Erythroblast (primary cell): ENCODE data around the gene UGT1A3.

Source experiments
- DNase-seq, 2 experiments: peaks; one replicate each; lab custom pipeline; 2025; lab: John Stamatoyannopoulos, UW
- GATA1 ChIP-seq: IDR thresholded peaks from 2 replicates; pipeline ENCODE4 v1.6.1; 2011; ENCODE audit warnings: low read depth, mild to moderate bottlenecking, control low read depth, low read length, moderate library complexity
- POLR2A ChIP-seq: IDR thresholded peaks from 2 replicates; pipeline ENCODE4 v1.6.1; 2011; ENCODE audit warnings: mild to moderate bottlenecking, low read length

Gene UGT1A3

DNA sequence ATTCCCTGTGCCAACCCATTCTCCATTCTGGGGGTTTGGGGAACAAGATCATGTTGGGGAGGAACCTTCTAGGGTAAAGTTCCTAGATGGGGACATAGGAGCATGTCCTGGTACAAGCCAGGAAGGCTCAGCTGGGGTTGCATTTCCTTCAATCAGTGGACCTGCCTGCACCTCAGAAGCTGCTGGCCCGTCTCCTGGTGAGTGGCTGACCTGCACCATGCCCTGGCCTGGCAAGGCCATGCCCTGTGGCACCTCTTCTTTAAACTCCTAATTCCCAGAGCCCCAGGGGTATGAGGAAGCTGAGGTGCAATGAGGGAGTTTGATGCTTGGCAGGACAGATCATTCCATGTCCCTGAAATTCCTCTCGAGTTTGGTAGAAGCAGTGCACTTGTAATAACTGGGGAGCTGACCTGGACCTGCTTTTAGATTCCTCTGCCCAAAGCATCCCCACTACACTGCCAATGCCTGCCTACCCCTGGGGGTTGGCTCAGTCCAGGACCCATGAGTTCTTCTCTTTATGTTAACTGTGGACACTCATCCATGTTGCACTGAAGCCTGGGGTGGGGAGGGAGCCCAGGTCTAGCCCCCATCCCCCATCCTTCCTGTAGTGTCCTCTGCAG lies 74.6 kb downstream of the UGT1A3 start:
- TF ChIP-seq GATA1 (no peak), POLR2A (no peak)
- no peak for DNase-seq

DNA sequence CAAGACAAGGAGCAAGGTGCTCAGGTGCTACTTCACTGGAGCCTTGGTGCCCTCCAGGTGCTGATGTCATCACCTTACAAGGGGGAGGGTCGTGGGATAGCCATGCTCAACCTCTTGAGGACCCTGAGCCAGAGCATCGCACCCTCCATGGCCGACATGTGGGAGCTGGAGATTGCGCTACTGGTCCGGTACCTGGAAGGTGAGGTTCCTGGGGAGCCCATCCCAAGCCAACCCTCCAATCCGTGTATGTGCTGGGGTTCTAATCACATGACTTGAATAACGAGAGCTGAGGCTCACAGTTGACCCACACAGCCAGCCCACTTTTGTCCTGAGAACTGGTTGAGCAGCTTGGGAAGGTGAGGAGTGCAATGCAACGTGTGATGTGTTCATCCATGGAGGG lies 75.2 kb downstream of the UGT1A3 start:
- TF ChIP-seq GATA1: no peak
- no peak for TF ChIP-seq POLR2A
- DNase-seq: no peak

DNA sequence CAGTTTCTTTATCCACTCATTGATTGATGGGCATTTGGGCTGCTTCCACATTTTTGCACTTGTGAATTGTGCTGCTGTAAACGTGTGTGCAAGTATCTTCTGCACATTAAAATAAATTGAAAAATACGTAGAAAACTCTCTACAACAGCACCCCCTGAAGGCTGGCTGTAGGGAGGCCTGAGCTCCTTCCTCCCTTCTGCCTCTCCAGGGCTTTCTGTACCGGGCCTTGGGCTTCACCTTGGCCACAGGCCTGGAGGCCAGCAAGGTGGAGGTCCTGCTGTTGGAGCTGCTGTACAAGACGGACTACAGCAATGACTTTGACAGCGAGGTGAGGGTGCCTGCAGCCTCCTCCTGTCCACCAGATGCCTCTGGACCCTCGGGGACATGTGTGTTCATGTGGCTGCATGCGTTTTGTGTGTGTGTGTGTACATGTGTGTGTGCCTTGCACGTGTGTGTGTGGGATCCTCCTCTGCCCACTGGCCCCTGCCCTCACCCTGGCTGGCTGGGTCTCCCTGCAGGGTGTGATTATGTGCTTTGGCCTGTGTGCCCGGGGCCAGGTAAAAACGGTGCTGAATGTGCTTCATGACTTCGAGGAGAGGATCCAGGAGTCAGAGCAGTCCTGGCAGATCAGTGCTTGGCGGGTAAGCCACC lies 78.5 kb downstream of the UGT1A3 start:
- no peak for DNase-seq
- no peak for TF ChIP-seq GATA1
- no peak for TF ChIP-seq POLR2A

DNA sequence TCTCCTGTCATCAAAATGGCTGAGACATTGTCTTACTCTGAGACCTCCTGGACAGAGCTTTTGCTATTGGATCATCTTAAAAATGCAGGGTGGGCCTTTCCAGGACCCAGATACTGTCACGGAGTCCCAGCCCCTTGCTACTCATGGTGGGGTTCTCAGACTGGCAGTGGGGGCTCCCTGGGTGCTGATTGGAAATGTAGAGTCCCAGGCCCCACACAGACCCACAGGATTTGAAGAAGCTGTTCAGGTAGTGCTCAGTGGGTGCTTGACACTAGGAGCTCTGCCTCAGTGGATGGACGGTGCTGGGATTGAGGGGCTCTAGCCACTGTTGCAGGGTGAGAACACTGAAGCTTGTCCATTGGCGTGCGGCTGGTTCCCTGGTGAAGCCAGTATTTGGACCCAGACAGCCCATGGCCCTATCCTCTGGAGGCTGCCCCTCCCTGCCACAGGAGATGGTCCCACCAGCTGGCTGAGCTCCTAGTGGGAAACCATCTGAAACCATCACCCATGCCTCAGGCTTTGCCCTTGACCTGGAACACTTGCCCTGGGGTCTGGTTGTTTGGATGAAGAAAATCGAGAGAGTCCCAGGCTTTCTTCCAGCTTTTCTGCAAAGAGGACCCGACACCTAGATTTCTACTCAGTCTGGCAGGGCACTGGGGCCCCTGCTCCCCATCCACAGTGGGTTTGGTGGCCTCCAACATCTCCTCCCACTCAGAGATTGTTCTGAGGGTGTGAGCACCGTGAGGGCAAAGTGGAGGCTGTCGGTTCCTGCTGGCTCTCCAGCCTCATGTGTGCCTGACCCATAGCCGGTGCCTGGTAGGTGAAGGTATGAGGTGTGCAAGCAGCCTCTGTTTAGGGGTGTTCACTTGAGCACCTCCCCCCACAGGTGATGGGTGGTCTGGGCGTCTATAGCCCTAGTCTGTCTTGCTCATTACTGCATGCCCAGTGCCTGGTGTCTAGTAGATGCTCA lies 79.4 kb downstream of the UGT1A3 start:
- no peak for DNase-seq
- TF ChIP-seq POLR2A (no peak), GATA1 (no peak)

DNA sequence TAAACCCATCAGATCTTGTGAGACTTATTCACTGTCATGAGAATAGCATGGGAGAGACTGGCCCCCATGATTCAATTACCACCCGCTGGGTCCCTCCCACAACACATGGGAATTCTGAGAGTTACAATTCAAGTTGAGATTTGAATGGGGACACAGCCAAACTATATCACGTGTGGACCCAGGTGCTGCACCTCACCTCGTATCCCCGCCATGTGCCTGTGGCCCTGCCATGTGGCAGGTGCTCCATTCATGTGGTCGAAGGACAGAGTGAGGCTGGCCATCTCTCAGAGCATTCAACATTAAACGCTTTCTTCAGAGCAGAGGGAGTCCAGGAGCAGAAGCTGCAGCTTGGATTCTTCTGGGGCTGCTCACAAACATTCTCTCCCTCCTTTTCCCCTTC lies 81.5 kb downstream of the UGT1A3 start:
- TF ChIP-seq GATA1 (no peak), POLR2A (no peak)
- DNase-seq: no peak

DNA sequence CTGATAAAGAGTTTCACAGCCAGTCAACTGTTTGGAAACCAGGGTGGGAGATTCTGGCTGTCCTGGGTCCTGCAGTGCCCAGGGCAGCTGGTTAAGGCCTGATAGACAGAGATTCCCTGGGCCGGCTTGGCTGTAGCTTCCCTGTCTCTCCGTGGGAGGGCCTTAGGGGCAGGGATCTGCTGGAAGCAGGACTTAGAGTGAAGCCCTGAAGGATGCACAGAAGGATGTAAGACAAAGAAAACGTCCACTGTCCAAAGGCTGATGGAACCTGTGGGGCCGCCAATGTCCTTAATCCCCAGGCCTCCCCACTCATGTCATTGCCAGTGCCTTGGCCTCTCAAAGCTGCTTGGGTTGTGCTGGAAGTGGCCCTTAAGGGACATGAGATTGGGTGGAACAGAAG lies 82.2 kb downstream of the UGT1A3 start:
- DNase-seq: no peak
- TF ChIP-seq GATA1: no peak
- TF ChIP-seq POLR2A: no peak

DNA sequence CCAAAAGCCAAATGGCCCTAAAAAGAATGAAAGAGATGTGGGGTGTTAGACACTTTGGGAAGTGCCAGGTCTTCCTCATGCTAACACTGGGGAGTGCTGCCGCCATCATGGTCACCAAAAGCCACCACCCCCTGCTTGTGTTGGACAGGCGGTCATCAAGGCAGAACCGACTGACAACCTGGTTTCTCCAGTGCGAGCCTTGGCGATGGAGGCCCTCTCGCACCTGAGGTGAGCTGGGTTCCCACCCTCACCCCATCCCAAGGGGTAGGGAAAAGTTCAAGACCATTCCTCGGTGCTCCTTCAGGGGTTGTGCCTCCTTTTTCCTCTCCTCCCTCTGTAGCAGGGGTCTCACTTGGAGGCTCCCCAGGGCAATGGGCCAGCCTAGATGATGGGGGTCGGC lies 82.9 kb downstream of the UGT1A3 start:
- TF ChIP-seq GATA1 (no peak), POLR2A (no peak)
- no peak for DNase-seq

DNA sequence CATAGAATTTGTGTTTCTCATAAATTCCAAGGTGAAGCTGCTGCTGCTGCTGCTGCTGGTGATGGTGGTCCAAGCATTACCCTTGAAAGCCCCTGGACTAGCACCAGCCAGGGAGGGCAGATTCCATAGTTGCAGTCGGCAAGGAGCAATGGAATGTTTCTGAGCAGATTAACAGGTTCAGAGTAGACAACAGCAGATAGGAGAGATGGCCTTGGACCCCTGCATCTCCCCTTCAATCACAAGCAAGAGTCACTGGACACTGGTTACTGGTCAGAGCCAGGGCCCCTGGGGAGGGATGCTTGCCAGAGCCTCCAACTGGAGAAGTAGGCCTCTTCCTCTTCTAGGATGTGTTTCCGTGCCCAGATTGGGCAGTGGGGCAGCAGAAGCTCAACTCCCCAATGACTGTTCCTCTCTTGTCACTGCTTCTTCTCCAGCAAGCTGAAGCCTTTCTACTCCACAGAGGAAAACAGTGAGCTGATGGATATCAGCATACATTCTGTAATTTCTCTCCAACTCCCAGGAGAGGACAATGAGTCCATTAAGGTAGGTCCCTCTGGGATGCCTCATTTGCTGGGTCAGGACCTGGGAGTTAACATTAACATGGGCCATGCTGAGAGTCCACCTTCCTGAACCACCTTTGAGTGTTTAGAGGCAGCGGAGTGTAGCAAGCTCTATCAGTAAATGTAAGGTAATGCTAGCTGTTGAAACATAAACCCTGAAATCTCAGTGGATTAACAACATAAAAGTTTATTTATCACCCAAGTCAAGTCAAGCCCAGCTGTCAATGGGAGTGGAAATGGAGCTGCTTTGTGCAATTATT lies 84.6 kb downstream of the UGT1A3 start:
- no peak for DNase-seq
- TF ChIP-seq GATA1: no peak
- TF ChIP-seq POLR2A: no peak

DNA sequence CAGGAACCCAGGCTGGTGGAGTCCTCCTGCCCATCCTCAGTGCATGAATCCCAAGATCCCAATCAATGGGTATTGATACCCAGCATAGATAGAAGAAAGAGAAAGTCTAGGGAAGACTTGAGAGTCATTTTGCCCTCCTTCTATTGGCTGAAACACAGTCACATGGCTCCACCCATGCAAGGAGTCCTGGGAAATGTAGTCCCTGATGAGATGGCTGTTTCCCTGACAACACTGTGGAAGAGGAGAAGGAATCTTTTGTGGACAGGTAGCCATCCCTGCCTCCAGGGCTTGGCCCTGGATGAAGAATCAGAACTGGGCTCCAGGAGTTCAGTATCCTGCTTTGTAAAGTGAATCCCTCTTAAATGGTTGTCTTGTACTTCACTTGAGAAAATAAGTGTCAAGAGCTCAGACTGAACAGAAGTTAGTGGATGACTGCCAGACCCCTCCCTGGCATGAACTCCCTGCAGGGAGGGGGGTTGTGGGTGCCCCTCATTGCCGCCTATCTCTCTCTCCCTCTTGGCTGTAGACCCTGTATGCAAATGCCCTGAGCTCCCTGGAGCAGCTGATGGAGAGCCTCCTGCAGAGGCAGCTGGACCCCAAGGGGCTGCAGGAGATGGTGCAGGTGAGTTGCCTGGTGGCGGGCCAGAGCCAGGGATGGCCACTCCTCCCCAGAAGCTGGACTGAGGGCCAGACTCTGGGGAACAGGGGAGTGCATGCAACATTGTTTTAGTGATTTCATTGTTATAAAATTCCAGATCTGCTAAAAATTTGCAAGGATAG lies 85.4 kb downstream of the UGT1A3 start:
- TF ChIP-seq GATA1 (no peak), POLR2A (no peak)
- DNase-seq: no peak

DNA sequence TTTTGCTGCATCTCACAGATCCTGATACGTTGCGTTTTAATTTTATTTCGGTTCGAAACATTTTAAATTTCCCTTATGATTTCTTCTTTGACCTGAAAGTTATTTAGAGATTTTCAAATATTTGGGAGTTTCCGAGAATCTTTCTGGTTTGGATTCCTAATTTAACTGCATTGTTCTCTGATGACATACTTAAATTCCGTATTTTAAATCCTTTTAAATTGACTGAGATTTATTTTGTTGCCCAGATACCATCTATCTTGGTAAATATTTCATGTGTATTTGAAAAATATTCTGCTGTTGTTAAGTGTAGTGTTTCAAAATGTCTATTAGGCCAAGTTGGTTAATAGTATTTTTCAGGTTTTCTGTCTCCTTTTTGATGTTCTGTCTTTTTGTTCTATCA lies 87.0 kb downstream of the UGT1A3 start:
- DNase-seq: no peak
- no peak for TF ChIP-seq POLR2A
- no peak for TF ChIP-seq GATA1

DNA sequence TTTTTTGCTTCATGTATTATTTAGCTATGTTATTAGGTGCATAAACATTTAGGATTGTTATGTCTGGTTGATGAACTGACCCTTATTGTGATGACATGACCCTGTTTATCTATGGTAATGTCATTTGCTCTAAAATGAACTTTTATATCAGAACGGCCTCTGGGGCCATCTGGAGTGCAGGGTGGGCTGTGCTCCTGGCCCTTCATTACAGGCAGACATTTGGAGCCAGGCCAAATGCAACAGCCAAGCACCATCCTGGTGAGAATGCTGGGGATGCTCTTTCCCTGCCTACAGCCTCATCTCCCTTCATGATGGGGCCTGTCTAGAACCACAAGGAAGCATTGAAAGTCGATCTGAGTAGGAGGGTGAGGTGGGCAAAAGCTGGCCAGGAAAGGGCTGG lies 87.5 kb downstream of the UGT1A3 start:
- DNase-seq: no peak
- TF ChIP-seq POLR2A: no peak
- no peak for TF ChIP-seq GATA1

DNA sequence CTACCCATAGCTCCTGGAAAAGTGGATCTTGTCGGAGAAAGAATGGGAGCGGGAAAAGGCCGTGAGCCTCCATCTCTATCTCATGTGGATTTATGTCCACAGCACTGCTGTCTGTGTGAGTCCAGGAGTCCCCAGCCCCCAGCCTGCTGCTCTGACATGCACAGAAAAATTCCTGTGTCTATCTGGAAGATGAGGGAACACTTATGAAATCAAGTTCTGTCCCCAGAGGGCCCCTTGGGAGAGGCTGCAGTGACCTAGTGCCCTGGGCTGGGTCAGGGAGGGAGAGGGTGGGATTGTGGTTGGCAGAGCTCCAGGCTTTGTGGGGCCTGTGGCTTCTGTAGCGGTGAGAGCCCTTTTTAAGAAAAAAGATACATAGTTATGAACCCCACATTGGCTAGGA lies 87.9 kb downstream of the UGT1A3 start:
- TF ChIP-seq GATA1 (no peak), POLR2A (no peak)
- DNase-seq: no peak
